HG02970 (cell line): ENCODE measurements around the gene ZNF699.
"Not testable (repeated sequence)": the region's sequence is repeated elsewhere in the genome, so short reads cannot be mapped to it uniquely, and the experiment has no call there.

Source experiments
- ATAC-seq: cut with Tn5 transposase; IDR thresholded peaks from one replicate; pipeline ENCODE4 v1.9.1; 2021; ENCODE audit warnings: mild to moderate bottlenecking, moderate library complexity, moderate number of reproducible peaks; ENCODE audit not compliant: unreplicated experiment, low FRiP score

Gene ZNF699

DNA sequence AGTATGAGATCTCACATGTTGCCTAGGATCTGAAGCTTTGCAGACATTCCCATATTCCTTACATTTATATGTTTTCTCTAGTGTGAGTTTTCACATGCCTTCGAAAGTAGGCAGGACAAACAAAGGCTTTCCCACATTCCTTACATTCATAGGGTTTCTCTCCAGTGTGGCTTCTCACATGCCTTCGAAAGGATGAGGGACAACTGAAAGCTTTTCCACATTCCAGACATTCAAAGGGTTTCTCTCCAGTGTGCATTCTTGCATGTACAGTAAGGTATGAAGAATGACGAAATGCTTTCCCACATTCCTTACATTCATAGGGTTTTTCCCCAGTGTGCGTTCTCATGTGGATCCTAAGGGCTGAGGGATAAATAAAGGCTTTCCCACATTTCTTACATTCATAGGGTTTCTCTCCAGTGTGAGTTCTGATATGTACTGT lies 14.2 kb downstream of the ZNF699 start:
- ATAC-seq, result no peak

GRCh38 chr19:9289231-9289884 lies 20.3 kb downstream of the ZNF699 start:
- ATAC-seq, result no peak

- not testable (repeated sequence) for ATAC-seq
Measured at GRCh38 chr19:9283485-9283884, 26.2 kb downstream of the ZNF699 start.

DNA sequence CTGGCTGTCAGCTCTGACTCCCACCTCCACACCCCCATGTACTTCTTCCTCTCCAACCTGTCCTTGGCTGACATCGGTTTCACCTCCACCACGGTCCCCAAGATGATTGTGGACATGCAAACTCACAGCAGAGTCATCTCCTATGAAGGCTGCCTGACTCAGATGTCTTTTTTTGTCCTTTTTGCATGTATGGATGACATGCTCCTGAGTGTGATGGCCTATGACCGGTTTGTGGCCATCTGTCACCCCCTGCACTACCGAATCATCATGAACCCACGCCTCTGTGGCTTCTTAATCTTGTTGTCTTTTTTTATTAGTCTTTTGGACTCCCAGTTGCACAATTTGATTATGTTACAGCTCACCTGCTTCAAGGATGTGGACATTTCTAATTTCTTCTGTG lies 58.4 kb downstream of the ZNF699 start:
- ATAC-seq, result no peak

- ATAC-seq, result no peak
Measured at GRCh38 chr19:9250630-9251029, 59.0 kb downstream of the ZNF699 start, which contains the start of gene OR7E24. Gene OR7E24 (plus strand): TSS chr19:9250930. CDS start chr19:9251044, 114 bp downstream.
